GM20431 (cell line): ENCODE results near the gene ATRN.
"Not testable (repeated sequence)": the region's sequence is repeated elsewhere in the genome, so short reads cannot be mapped to it uniquely, and the experiment has no call there.

ENCODE experiments used
- in situ Hi-C: fragments of 300-500 bp; cut with MseI, MboI; formaldehyde crosslinking; loops from one replicate; pipeline ENCODE4 v1.15.0; 2020; ENCODE audit warnings: low sequenced_read_pairs; ENCODE audit not compliant: unreplicated experiment

ATRN gene

DNA sequence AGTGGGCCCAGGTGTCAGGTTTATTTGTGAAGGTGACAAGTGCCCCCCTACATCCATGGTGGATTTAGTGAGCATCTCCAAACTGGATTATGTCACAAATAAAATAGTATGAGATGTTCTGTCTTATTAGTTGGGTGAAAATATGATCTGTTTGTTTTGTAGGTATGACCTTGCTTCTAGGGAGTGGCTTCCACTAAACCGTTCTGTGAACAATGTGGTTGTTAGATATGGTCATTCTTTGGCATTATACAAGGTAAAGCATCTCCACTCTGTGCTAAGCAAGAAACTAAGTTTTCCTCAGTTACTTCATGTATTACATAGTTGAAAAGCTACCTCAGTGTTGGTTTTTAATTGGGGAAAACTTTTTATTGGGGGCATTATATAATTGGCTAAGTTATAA lies 88.4 kb downstream of the ATRN start:
- in situ Hi-C loops = no loop called here

DNA sequence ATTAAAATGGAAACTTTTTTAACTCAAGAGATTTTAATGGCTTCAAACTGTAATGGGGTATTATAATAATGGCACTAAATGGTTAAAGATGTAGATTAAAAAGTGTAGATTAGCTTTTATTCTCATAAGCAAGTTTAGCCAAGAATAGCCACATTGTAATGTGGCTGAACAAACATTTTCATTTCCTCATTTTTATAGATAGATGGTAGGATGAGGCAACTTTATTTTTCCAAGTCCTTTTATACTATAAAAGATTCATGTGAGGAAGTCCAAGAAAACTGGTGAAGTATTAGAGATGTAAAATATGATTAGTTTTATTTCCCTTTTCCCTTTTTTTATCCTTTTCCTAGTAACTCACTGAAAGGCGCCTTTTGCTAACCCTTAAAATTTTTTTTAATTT lies 88.8 kb downstream of the ATRN start:
- in situ Hi-C loops = no loop called here

DNA sequence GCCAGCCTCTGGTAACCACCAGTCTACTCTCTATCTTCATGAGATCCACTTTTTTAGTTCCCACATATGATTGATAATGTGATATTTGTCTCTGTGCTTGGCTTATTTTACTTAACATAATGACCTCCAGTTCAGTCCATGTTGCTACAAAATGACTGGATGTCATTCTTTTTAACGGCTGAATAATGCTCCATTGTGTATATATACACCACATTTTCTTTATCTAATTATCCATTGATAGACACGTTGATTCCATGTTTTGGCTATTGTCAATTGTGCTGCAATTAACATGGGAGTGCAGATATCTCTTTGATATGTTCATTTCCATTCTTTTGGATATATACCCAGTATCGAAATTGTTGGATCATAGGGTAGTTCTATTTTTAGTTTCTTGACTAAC lies 89.3 kb downstream of the ATRN start:
- in situ Hi-C loops = no loop called here

- in situ Hi-C loops = no loop called here
Observed at GRCh38 chr20:3560578-3560977, 89.8 kb downstream of the ATRN start.

DNA sequence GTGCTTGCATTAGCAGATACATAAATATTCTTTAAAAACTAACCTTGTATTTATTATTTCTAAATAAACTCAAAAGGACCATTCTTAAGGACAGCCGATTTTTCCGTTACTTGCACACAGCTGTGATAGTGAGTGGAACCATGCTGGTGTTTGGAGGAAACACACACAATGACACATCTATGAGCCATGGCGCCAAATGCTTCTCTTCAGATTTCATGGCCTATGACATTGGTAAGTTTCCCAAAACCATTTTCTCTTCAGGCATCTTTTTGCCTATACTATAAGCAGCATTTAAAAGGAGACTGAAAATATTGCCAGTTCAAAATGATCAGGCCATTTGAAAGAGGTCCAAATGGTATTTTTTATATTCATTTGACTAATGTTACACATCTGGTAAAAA lies 92.3 kb downstream of the ATRN start:
- in situ Hi-C loops = no loop called here

DNA sequence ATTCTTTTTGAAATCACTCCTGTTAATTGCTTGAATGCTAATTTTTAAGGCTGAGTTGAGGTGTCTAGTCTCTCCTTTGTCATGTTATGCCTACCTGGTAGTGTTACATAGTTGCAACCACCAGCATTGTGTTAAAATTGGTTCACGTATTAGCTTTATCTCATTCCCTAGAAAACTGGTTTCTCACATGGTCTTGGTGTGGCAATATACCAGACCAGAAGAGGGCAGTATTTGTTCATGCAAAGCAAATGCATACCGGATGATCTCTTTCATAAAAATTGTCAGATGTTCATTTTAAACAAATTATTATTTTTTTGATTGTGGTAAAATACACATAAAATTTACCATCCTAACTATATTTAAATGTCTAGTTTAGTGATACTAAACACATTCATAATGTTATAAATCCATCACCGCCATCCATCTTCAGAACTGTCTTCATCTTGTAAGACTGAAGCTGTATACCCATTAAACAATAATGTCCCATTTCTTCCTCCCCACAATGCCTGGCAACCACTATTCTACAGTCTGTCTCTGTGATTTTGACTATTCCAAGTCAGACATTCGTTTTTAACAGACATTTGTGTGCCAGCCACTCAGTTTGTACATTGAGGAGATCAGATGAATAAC lies 92.8 kb downstream of the ATRN start:
- in situ Hi-C loops = no loop called here

DNA sequence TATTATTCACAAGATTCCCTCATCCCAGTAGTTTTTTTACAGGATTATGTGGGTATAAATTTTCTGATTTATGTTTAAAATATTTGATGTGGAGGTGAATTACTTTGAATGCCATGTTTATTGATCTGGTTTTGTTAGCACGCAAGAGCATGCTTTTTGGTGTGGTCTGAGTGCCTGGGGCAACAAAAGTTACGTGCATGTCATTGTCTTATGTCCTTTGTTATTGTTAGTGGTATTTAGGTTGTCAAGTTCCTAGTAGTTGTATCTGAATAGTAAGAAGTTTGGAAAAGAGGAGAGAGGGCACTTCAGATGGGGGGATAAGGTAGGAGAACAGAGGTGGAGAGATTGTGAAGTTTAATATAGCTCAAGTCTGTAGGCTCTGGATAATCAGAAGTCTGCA lies 95.0 kb downstream of the ATRN start:
- in situ Hi-C loops = no loop called here

DNA sequence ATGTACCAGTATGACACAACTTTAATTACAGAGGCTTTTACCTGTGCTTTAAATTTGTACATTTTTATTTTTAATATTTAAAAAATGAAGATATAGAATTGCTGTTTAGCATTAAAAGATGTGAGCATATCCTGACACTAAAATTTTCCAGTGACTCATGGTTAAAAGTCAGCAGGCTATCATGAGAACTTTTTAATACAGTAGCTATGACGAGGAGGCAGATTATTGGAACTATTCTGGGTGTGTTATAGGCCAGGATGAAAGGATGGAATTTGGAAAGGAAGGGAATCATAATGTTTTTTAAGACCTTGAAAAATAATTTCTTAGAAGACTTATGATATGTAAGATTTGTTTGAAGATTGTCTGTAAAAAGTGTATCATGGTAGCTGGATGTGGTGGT lies 101.3 kb downstream of the ATRN start:
- in situ Hi-C loops = no loop called here

DNA sequence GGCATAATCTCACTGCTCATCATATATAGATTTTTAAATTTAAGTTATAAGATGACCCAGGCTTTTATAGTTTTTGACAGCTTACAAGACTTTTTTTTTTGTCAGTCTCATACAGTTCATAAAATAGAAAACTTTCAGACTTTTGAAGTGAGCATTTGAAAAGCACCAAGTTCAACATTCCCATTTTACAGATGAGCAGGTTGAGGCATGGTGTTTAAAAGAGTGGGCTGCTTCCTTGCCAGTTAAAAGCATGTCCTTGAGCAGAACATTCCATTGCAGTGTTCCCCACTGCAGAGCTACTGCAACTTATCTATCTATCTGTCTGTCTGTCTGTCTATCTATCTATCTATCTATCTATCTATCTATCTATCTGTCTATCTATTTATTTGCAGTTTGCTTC lies 105.5 kb downstream of the ATRN start:
- in situ Hi-C loops = no loop called here

- in situ Hi-C loops = no loop called here
Observed at GRCh38 chr20:3577366-3577765, 106.5 kb downstream of the ATRN start.

DNA sequence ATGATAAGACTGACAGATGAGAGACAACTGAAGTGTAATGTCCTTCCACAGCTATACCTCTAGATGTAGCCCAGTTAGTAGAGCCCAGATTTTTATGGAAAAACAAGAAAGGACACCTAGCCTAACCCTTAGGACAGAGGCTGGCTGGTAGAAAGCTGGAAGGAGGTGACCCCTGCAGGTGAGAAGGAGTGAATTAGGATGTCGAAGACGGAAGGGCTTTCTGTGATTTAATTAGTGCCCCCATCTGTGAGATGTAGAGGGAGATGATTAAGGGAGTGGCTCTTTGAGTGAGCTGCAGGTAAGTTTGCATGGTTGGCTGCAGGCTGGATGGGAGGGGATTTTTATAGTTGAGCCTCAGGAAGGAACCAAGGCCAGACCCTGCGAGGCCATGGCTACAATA lies 109.6 kb downstream of the ATRN start:
- in situ Hi-C loops = no loop called here

- in situ Hi-C loops = no loop called here
Observed at GRCh38 chr20:3583765-3584164, 112.9 kb downstream of the ATRN start.

- in situ Hi-C loops = no loop called here
Observed at GRCh38 chr20:3586093-3586492, 115.3 kb downstream of the ATRN start.

- in situ Hi-C loops = no loop called here
Observed at GRCh38 chr20:3590164-3590563, 119.3 kb downstream of the ATRN start.

GRCh38 chr20:3592931-3593330 lies 122.1 kb downstream of the ATRN start:
- in situ Hi-C loops = no loop called here

DNA sequence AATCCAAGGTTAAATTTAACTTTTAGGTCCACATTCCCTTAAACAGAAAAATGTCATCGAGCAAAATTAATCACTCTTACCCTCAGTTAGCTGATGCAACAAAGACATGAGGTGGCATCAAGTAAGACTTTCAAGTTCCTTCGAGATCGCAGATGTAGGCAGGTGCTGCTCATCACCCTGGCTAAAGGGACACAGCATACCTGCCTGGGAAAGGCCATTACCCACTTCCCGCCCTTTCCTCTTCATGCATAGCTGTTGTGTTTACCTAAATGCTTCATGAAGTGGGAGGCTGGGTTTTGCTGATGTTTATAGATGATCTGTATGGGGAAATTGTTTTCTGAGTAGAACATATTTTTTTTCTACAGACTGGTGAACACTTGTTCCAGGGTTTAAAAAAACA lies 124.7 kb downstream of the ATRN start:
- in situ Hi-C loops = no loop called here

GRCh38 chr20:3603108-3603507 lies 132.3 kb downstream of the ATRN start:
- in situ Hi-C loops = no loop called here

GRCh38 chr20:3605386-3605886 lies 134.6 kb downstream of the ATRN start:
- in situ Hi-C loops = not testable (repeated sequence)

GRCh38 chr20:3606021-3606420 lies 135.2 kb downstream of the ATRN start:
- in situ Hi-C loops = no loop called here

DNA sequence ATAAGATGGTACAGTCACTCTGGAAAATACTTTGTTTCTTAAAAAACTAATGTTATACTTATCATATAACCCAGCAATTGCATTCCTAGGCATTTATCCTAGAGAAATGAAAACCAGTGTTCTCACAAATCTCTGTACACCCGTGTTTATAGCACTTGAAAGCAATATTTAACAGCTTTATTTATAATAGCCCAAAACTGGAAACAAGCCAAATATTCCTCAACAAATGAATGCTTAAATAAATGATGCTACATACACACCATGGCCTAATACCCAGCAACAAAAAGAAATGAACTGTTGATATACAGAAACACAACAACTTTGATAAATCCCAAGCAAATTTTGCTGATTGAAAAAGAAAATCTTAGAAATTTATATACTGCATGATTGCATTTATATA lies 141.1 kb downstream of the ATRN start:
- in situ Hi-C loops = no loop called here

DNA sequence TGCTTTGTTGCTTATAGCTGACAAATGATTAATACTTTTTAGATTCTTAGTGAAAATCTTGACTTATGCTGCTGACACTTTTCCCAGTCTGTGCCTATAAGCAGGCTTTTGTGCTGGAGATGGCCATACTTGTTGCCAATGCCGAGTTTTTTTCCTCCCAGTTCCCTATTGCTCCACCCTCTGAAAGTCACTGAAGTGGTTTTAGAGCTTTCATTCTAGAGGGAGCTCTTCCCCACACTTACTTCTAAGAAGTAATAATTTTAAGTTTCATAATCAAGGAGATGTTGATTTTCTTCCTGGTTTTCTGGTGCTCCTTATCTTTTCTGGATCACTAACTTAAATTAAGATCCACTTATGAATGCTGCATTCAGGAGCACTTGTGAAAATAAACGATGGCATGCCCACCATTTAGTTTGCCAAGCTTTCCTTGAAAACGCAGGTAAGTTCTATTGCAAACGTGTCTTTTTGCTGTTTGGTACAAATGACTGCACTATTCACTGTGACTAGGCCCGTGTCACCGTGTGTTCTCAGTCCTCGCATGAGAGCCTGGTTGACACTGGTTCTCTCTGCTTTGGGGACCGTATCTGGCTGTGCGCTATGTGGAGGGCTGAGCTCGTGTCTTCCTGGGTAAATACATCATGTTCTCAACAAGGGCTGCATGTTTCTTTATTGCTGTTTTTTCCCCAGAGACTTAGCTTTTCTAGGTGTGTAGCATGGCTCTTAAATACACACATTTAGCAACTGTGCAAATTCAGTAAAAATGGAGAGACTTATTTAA lies 142.2 kb downstream of the ATRN start:
- in situ Hi-C loops = no loop called here
